Spleen (tissue), 7 donors: ENCODE results near the gene TNPO3.

Experiments used
- POLR2A ChIP-seq, 3 donors: fragments of 450-650 bp; IDR thresholded peaks; one replicate each; pipeline ENCODE4 v1.5.1; 2017; ENCODE audit warnings: antibody characterized with exemption in 3 of 3, mild to moderate bottlenecking in 1 of 3
- POLR2AphosphoS5 ChIP-seq, 3 donors: sonication (generic); formaldehyde crosslinking; IDR thresholded peaks; one replicate each; pipeline ENCODE4 v1.5.1; 2017; ENCODE audit warnings: antibody characterized with exemption in 3 of 3
- TF ChIP-seq, protein P1 (sequence below), 11 experiments: fragments of 200-600 bp in 7 of 11; fragments of 450-650 bp in 4 of 11; sonication (generic) in 4 of 11; IDR thresholded peaks in 8 of 11; conservative IDR thresholded peaks in 3 of 11; 1 replicate in 7 of 11; 2 replicates in 4 of 11; pipeline versions ENCODE4 v1.4.0 to v1.8.0; 2016 to 2021; ENCODE audit warnings: antibody characterized with exemption in 11 of 11, inconsistent platforms in 4 of 11, mild to moderate bottlenecking in 1 of 11
- donor health status: DM: no; HTN: no; CAD: no; lungs with moderate emphysema.
- donor health status: DM: no; HTN: no; CAD: no.
- donor health status: DM: no; HTN: no; CAD: no.

DNA sequence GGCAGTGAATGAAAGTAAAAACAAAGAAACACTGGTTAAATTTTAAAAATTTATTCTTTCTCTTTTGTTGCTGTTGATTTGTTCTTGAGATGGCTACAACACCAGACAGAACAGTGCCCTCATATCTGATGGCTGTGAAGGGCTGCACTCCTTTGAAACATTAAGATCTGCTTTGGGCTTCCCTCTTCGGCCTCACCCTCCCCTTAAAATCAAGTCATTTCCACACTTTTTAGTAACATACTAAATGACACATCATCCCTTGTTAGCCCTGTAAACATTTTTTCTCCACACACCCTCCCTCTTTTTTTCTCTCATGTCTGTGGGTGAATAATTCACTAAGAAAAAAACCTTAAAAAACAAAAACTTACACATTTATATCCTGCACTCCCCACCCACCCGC lies 100.8 kb downstream of the TNPO3 start:
- TF ChIP-seq, protein P1, sequence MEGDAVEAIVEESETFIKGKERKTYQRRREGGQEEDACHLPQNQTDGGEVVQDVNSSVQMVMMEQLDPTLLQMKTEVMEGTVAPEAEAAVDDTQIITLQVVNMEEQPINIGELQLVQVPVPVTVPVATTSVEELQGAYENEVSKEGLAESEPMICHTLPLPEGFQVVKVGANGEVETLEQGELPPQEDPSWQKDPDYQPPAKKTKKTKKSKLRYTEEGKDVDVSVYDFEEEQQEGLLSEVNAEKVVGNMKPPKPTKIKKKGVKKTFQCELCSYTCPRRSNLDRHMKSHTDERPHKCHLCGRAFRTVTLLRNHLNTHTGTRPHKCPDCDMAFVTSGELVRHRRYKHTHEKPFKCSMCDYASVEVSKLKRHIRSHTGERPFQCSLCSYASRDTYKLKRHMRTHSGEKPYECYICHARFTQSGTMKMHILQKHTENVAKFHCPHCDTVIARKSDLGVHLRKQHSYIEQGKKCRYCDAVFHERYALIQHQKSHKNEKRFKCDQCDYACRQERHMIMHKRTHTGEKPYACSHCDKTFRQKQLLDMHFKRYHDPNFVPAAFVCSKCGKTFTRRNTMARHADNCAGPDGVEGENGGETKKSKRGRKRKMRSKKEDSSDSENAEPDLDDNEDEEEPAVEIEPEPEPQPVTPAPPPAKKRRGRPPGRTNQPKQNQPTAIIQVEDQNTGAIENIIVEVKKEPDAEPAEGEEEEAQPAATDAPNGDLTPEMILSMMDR (IDR thresholded peaks at IDR 0.05 in 8 of 11, conservative IDR thresholded peaks at IDR 0.05 in 3 of 11), result no peak
- TF ChIP-seq POLR2A (IDR thresholded peaks at IDR 0.05) (no peak), POLR2AphosphoS5 (IDR thresholded peaks at IDR 0.05) (no peak)
